Activated T-cell treated with anti-CD3 and anti-CD28 coated beads, Interleukin-2, amount 50 U/mL, for 48 hours (primary cell): ENCODE results near the gene RABAC1.
A peak's percentile ranks its signal among the peaks of the same experiment; 100 is the strongest.
"Not testable (repeated sequence)": the region's sequence is repeated elsewhere in the genome, so short reads cannot be mapped to it uniquely, and the experiment has no call there.

Source experiments
- DNase-seq, 2 experiments: peaks; one replicate each; pipeline ENCODE4 v3.0.0-alpha.2; 2020

RABAC1 gene

GRCh38 chr19:41959056-41960053, at the start of gene RABAC1:
RABAC1 (minus strand) TSS chr19:41959321; CDS start chr19:41959292, 29 bp downstream.
- peak; percentile 89 to 92 for DNase-seq

- no peak for DNase-seq
Measured at GRCh38 chr19:42006569-42006968, 47.4 kb upstream of the RABAC1 start.

- DNase-seq, result no peak
Measured at GRCh38 chr19:42005504-42005903, 46.4 kb upstream of the RABAC1 start.

GRCh38 chr19:42003506-42004294, 44.6 kb upstream of the RABAC1 start:
- DNase-seq, result no peak

GRCh38 chr19:41999878-42000208, 40.7 kb upstream of the RABAC1 start:
- no peak for DNase-seq

- DNase-seq, result peak in 1 of 2 experiments; percentile 32
Measured at GRCh38 chr19:41999071-41999877, 40.2 kb upstream of the RABAC1 start.

GRCh38 chr19:41998246-41999020, 39.3 kb upstream of the RABAC1 start:
- DNase-seq, result peak; percentile 73 to 79

- peak; percentile 30 to 31 for DNase-seq
Measured at GRCh38 chr19:41997851-41998229, 38.7 kb upstream of the RABAC1 start.

GRCh38 chr19:41997121-41997850, 38.2 kb upstream of the RABAC1 start:
- DNase-seq, result peak; percentile 55 to 67

GRCh38 chr19:41995959-41996797, 37.1 kb upstream of the RABAC1 start:
- DNase-seq, result peak in 1 of 2 experiments; percentile 24

- DNase-seq, result peak in 1 of 2 experiments; percentile 23
Measured at GRCh38 chr19:41994994-41995958, 36.2 kb upstream of the RABAC1 start.

- DNase-seq, result no peak
Measured at GRCh38 chr19:41994521-41994971, 35.4 kb upstream of the RABAC1 start.

GRCh38 chr19:41993612-41994483, 34.7 kb upstream of the RABAC1 start, which contains the start of gene ATP1A3:
ATP1A3 (minus strand) TSS chr19:41994230; CDS start chr19:41994076, 154 bp downstream.
- peak; percentile 75 to 78 for DNase-seq

- not testable (repeated sequence) for DNase-seq
Measured at GRCh38 chr19:41991925-41992569, 32.9 kb upstream of the RABAC1 start.

GRCh38 chr19:41991025-41991424, 31.9 kb upstream of the RABAC1 start:
- DNase-seq, result no peak

- no peak for DNase-seq
Measured at GRCh38 chr19:41990615-41991014, 31.5 kb upstream of the RABAC1 start.

GRCh38 chr19:41990028-41990427, 30.9 kb upstream of the RABAC1 start:
- no peak for DNase-seq
